GM06990 (cell line): Measurements from ENCODE around the gene GCN1.

Experiments
- DNase-seq: peaks from one replicate; pipeline ENCODE4 v3.0.0-alpha.2; 2011; ENCODE audit not compliant: insufficient read length; ENCODE audit errors: extremely low read depth
- H3K27me3 ChIP-seq: replicated peaks from 2 replicates; pipeline ENCODE4 v1.6.0; 2011; ENCODE audit warnings: low read length; ENCODE audit not compliant: control insufficient read depth, insufficient read depth
- H3K36me3 ChIP-seq: 2 replicates; pipeline ENCODE4 v1.5.1; 2011; ENCODE audit warnings: low read length; ENCODE audit not compliant: control insufficient read depth, insufficient read depth
- H3K4me3 ChIP-seq: replicated peaks from 2 replicates; pipeline ENCODE4 v1.5.1; 2011; ENCODE audit warnings: low read depth, mild to moderate bottlenecking, control low read depth, low read length
- CTCF ChIP-seq: IDR thresholded peaks from 2 replicates; pipeline ENCODE4 v1.5.1; 2011; ENCODE audit warnings: low read length, control low read depth, mild to moderate bottlenecking, inconsistent platforms; ENCODE audit not compliant: insufficient read depth, poor library complexity, severe bottlenecking

GCN1 gene

GRCh38 chr12:120126635-120127005 lies 67.9 kb downstream of the GCN1 start:
- DNase-seq = no peak
- peaks cover 30% of the 10 kb centered on the region for H3K36me3 ChIP-seq

GRCh38 chr12:120125792-120126634 lies 68.5 kb downstream of the GCN1 start:
- no peak for DNase-seq
- H3K36me3 ChIP-seq = peaks cover 25% of the 10 kb centered on the region

More at GRCh38 chr12:120126635-120127005, 67.9 kb downstream of the GCN1 start:
- no peaks in the 10 kb centered on the region for H3K27me3 ChIP-seq
- no peak for TF ChIP-seq CTCF
- H3K4me3 ChIP-seq = no peak overlapping the region

GRCh38 chr12:120125029-120125428 lies 69.5 kb downstream of the GCN1 start:
- DNase-seq = no peak
- TF ChIP-seq CTCF = no peak
- Histone ChIP-seq H3K4me3 (no peak overlapping the region), H3K36me3 (peaks cover 16% of the 10 kb centered on the region), H3K27me3 (no peaks in the 10 kb centered on the region)

More at GRCh38 chr12:120125792-120126634, 68.5 kb downstream of the GCN1 start:
- no peaks in the 10 kb centered on the region for H3K27me3 ChIP-seq
- TF ChIP-seq CTCF = no peak
- H3K4me3 ChIP-seq = no peak overlapping the region

GRCh38 chr12:120121766-120122293 lies 72.7 kb downstream of the GCN1 start:
- Histone ChIP-seq H3K27me3 (no peaks in the 10 kb centered on the region), H3K4me3 (no peak overlapping the region; the same call in 1 of the 2 replicates), H3K36me3 (peaks cover 2% of the 10 kb centered on the region)
- peak; percentile 76 for DNase-seq
- TF ChIP-seq CTCF = no peak

GRCh38 chr12:120121343-120121742 lies 73.2 kb downstream of the GCN1 start:
- H3K27me3 ChIP-seq = no peaks in the 10 kb centered on the region
- no peak for TF ChIP-seq CTCF
- DNase-seq = no peak
- no peak overlapping the region for H3K4me3 ChIP-seq
- peaks cover 2% of the 10 kb centered on the region for H3K36me3 ChIP-seq
